T-cell (primary cell): Measurements from ENCODE around the gene APOM. TPM values are rescaled to one million over a fixed set of nuclear protein-coding genes. Genes with fewer than 3 reads are reported as not detected.
A peak's percentile ranks its signal among the peaks of the same experiment; 100 is the strongest.

Source experiments
- ATAC-seq, 4 experiments: fragments of 200-7000 bp in 3 of 4; fragments of 150-1000 bp in 1 of 4; cut with Tn5 transposase; replicated peaks in 1 of 4; 1 replicate in 3 of 4; 2 replicates in 1 of 4; pipeline ENCODE4 v1.10.0; 2021; ENCODE audit warnings: moderate library complexity in 3 of 4, mild to moderate bottlenecking in 2 of 4, moderate number of reproducible peaks in 1 of 4
- CTCF ChIA-PET, 2 donors: fragments of 300-600 bp; sonication (Branson Sonifier 250); formaldehyde crosslinking; loops; one replicate each; lab custom pipeline; 2022; ENCODE audit warnings: antibody characterized with exemption in 2 of 2; lab: Charles Lee
- POLR2A ChIA-PET, 2 donors: fragments of 300-600 bp; sonication (Branson Sonifier 250); formaldehyde crosslinking; loops; one replicate each; lab custom pipeline; 2022; ENCODE audit warnings: antibody characterized with exemption in 2 of 2; lab: Charles Lee
- DNase-seq, 35 experiments: peaks; one replicate each; pipeline versions ENCODE4 v3.0.0 to v3.0.0-alpha.2; 2013 to 2023
- H3K27ac ChIP-seq: one replicate; pipeline ENCODE4 v1.5.1; 2013; ENCODE audit warnings: low read length
- H3K27me3 ChIP-seq, 2 experiments: replicated peaks in 1 of 2; 1 replicate in 1 of 2; 2 replicates in 1 of 2; pipeline versions ENCODE4 v1.6.1 to v1.7.0; 2013; ENCODE audit warnings: low read length in 1 of 2, mixed read lengths in 1 of 2; ENCODE audit not compliant: control insufficient read depth in 2 of 2, insufficient read depth in 2 of 2; ENCODE audit errors: extremely low read depth in 1 of 2
- H3K36me3 ChIP-seq, 2 donors: 1 replicate in 1 of 2; 2 replicates in 1 of 2; pipeline versions ENCODE4 v1.6.1 to v1.7.0; 2013; ENCODE audit warnings: low read length in 1 of 2; ENCODE audit not compliant: control insufficient read depth in 2 of 2, insufficient read depth in 1 of 2; ENCODE audit errors: extremely low read depth in 1 of 2
- H3K4me1 ChIP-seq, 2 experiments: 1 replicate in 1 of 2; 2 replicates in 1 of 2; pipeline versions ENCODE4 v1.6.1 to v1.7.0; 2013; ENCODE audit warnings: low read length in 2 of 2, mixed read lengths in 1 of 2; ENCODE audit not compliant: insufficient read depth in 2 of 2, control insufficient read depth in 1 of 2; ENCODE audit errors: extremely low read depth in 1 of 2
- H3K4me3 ChIP-seq, 2 donors: 1 replicate in 1 of 2; 2 replicates in 1 of 2; pipeline versions ENCODE4 v1.5.1 to v1.7.0; 2013; ENCODE audit warnings: mild to moderate bottlenecking in 2 of 2, low read length in 1 of 2, moderate library complexity in 1 of 2; ENCODE audit not compliant: control insufficient read depth in 1 of 2; ENCODE audit errors: extremely low read depth in 1 of 2
- H3K9me3 ChIP-seq: 2 replicates; pipeline ENCODE4 v1.7.0; 2013
- H3K27ac Mint-ChIP-seq, 2 donors: one replicate each; pipeline ENCODE4 v1.8.0; 2020 to 2021; ENCODE audit warnings: mild to moderate bottlenecking in 2 of 2, mixed read lengths in 2 of 2
- H3K27me3 Mint-ChIP-seq, 2 donors: one replicate each; pipeline ENCODE4 v1.8.0; 2021 to 2022; ENCODE audit warnings: mixed read lengths in 2 of 2
- H3K36me3 Mint-ChIP-seq: one replicate; pipeline ENCODE4 v1.8.0; 2021; ENCODE audit warnings: mixed read lengths
- H3K4me1 Mint-ChIP-seq, 3 donors: one replicate each; pipeline ENCODE4 v1.8.0; 2020 to 2022; ENCODE audit warnings: mixed read lengths in 3 of 3, mild to moderate bottlenecking in 1 of 3
- H3K4me3 Mint-ChIP-seq, 3 donors: one replicate each; pipeline ENCODE4 v1.8.0; 2020 to 2022; ENCODE audit warnings: mild to moderate bottlenecking in 3 of 3, mixed read lengths in 3 of 3, moderate library complexity in 3 of 3
- H3K9me3 Mint-ChIP-seq, 3 donors: one replicate each; pipeline ENCODE4 v1.8.0; 2020 to 2022; ENCODE audit warnings: mixed read lengths in 3 of 3
- WGBS: methylation state at CpG from one replicate; pipeline ENCODE4 v1.1.5; 2013; ENCODE audit warnings: missing lambda C conversion rate; ENCODE audit not compliant: insufficient coverage; 5-methylcytosine and 5-hydroxymethylcytosine counted together
- total RNA-seq, 35 experiments: library from RNA in 6 of 35; stranded (reverse) in 6 of 35; fragments of 120-200 nt in 1 of 35; gene quantifications; one replicate each; pipeline versions ENCODE4 v1.2.1 to v1.2.4 and lab custom pipeline; 2013 to 2026

Gene APOM
- total RNA-seq (1 to 10 TPM; 1.4 to 3.6 (median 3.2) TPM), total RNA-seq (lab: John Stamatoyannopoulos, UW) (1.0 to 3.4 (median 2.0) reads per million in 29 experiments)
- 2.1 TPM for total RNA-seq (2013)

DNA sequence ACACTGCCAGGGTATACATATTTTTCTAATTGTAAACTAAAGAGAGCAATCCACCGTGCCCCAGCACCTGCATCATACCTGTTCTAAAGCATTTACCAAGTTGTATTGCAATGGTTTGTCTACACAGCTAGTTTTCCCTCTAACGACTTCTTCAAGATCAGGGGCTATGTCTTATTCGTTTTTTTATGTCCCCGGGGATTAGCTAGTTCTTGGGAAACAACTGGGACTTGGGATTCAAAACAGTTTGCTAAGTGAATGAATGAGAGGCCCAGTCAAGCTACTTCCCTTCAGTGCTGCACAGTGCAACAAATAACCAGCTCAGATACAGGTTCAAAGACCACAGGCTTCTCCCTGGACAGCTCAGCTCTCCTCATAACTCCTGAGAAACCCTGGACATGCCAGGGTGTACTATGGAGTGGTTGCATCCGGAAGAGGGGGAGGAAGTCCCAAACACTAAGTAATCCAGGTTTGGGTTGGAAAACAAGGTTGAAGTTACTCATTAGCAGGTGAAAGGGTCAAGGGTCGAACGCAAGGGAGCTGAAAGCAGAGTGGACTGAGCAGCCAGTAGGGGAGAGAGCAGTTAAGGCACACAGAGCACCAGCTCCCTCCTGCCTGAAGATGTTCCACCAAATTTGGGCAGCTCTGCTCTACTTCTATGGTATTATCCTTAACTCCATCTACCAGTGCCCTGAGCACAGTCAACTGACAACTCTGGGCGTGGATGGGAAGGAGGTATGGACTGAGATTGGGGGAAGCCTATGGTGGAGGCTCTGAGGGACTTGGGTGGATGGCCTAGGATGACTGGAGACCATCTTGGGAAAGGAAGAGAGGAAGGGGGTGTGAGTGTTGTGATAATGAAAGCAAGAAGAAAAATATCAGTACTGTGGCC is at the start of gene APOM:
APOM (plus strand) TSS at position 546 of the 889 bp plus-strand sequence; CDS start at position 619, 73 bp downstream.
- POLR2A ChIA-PET = interaction anchor here in 1 of 2 donors (0.7 to 1.9 kb wide), 2 partner anchors 8 to 62 kb away, joined by 6 to 8 read pairs; no protein-coding TSS in a partner anchor
- no peaks in the 10 kb centered on the region for H3K27me3 ChIP-seq
- Mint-ChIP-seq H3K4me1 (peaks cover 57 to 71% (median 67%) of the 10 kb centered on the region in 3 donors), H3K27ac (peak within 1 kb of the TSS; percentile 52 to 60), H3K9me3 (no peaks in the 10 kb centered on the region), H3K4me3 (peak within 1 kb of the TSS in 1 of 3 donors; percentile 44), H3K27me3 (no peaks in the 10 kb centered on the region), H3K36me3 (peaks cover 7% of the 10 kb centered on the region)
- no peak within 1 kb of the TSS for H3K27ac ChIP-seq
- WGBS = 100% methylated on average over 3 of the region's 8 CpGs
- H3K4me3 ChIP-seq = no peak within 1 kb of the TSS
- DNase-seq = no peak
- ATAC-seq = no peak
- H3K9me3 ChIP-seq = no peaks in the 10 kb centered on the region
- H3K4me1 ChIP-seq = peaks cover 20 to 59% of the 10 kb centered on the region in 2 experiments
- H3K36me3 ChIP-seq = peaks cover 0 to 34% of the 10 kb centered on the region in 2 donors
- CTCF ChIA-PET = interaction anchor here in 1 of 2 donors (0.6 kb wide), 1 partner anchor 49 kb away, joined by 4 read pairs; no protein-coding TSS in a partner anchor

DNA sequence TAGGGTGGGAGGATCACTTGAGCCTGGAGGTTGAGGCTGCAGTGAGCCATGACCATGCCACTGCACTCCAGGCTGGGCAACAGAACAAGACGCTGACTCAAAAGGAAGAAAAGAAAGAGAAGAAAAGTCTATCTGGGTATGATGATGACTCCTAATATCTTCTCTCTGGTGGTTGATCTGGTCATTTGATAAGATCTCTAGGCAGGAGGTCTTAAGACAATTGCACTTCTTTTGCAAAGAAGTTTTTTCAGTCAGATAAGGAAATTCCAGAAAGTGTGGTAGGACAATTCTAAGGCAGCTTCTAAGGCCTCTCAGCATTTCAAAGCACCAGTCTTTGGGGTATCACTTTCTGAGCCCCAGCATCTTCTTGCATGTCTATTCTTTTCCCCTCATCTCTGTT is 48.4 kb upstream of the APOM start:
- ChIA-PET POLR2A (no interaction called here), CTCF (interaction anchor here in 1 of 2 donors (0.7 kb wide), 1 partner anchor 49 kb away, joined by 4 read pairs; the partner anchor contains the start of gene APOM)
- Histone ChIP-seq H3K27ac (no peak overlapping the region), H3K9me3 (no peaks in the 10 kb centered on the region), H3K36me3 (no peaks in the 10 kb centered on the region), H3K4me3 (no peak overlapping the region), H3K4me1 (no peaks in the 10 kb centered on the region), H3K27me3 (peaks cover 0 to under 1% of the 10 kb centered on the region in 2 experiments)
- no peak overlapping the region for H3K27ac Mint-ChIP-seq
- no peaks in the 10 kb centered on the region for H3K9me3 Mint-ChIP-seq
- ATAC-seq = no peak
- H3K4me1 Mint-ChIP-seq = no peaks in the 10 kb centered on the region
- DNase-seq = no peak
- no peak overlapping the region for H3K4me3 Mint-ChIP-seq
- peaks cover 0 to 2% of the 10 kb centered on the region in 2 donors for H3K27me3 Mint-ChIP-seq
- no peaks in the 10 kb centered on the region for H3K36me3 Mint-ChIP-seq
- no CpG with 5 or more reads among the region's 1 CpG for WGBS

DNA sequence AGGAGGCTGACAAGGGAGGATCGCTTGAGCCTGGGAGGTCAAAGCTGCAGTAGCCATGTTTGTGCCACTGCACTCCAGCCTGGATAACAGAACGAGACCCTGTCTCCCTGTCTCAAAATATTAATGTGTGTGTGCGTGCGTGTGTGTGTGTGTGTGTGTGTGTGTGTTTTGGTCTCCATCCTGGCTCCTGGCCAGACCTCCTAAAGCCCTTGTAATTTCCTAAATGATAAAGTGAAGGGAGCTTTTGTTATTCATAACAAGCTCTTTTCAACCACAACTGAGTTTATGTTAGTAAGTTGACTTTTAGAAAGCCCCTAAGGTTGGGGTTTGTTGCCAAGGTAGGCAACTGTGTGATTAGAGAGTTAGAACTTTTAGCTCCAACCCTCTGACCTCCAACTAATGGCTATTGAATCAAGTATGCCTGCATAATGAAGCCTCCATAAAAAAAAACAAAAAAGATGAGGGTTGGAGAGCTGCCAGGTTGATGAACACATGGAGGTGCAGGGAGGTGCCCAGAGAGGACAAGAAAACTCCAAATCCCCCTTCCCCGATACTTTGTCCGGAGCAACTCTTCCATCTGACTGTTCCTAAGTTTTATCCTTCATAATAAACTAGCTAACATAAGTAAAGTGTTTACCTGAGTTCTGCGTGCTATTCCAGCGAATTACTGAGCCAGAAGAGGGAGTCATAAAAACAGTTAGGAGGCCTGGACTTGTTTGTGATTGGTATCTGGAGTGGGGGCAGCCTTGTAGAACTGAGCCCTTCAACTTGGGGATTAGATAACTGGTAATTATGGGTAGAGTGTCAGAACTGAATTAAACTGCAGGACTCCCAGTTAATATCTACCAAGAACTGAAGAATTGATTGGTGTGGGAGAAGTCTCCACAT is 45.9 kb upstream of the APOM start:
- Mint-ChIP-seq H3K4me1 (peaks cover 3 to 7% (median 4%) of the 10 kb centered on the region in 3 donors), H3K9me3 (no peaks in the 10 kb centered on the region), H3K27ac (no peak overlapping the region), H3K4me3 (no peak overlapping the region), H3K36me3 (no peaks in the 10 kb centered on the region), H3K27me3 (no peaks in the 10 kb centered on the region)
- H3K27ac ChIP-seq = no peak overlapping the region
- H3K4me1 ChIP-seq = peaks cover 4% of the 10 kb centered on the region in 2 experiments
- no peaks in the 10 kb centered on the region for H3K9me3 ChIP-seq
- H3K4me3 ChIP-seq = no peak overlapping the region
- ChIA-PET CTCF (interaction anchor here in 1 of 2 donors (0.6 kb wide), 2 partner anchors 58 to 311 kb away, joined by 3 to 4 read pairs; no protein-coding TSS in a partner anchor), POLR2A (no interaction called here)
- DNase-seq = no peak
- no peaks in the 10 kb centered on the region for H3K36me3 ChIP-seq
- peaks cover 0 to 2% of the 10 kb centered on the region in 2 experiments for H3K27me3 ChIP-seq
- no peak for ATAC-seq
- 100% methylated on average over 3 of the region's 8 CpGs for WGBS

DNA sequence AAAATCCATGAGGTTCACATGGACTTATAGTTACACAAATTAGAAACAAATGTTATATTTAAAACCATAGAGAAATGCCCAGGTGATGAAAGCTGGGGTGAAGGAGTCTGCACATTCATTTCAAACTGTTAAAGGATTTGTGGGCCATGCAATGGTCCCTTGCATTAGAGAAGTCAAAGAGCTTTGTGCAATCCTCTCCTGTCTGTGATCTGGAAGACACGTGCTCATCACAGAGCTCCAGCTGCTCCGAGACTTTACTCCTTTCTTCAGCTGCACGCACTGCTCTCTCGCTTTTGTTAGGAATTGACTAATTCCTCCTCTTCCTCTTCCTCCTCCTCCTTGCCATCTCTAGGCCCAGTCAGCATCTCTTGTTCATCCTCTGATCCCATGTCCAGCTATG is 44.7 kb upstream of the APOM start:
- Mint-ChIP-seq H3K9me3 (no peaks in the 10 kb centered on the region), H3K27me3 (no peaks in the 10 kb centered on the region), H3K4me3 (no peak overlapping the region), H3K36me3 (no peaks in the 10 kb centered on the region), H3K27ac (no peak overlapping the region), H3K4me1 (peaks cover 15 to 19% (median 16%) of the 10 kb centered on the region in 3 donors)
- POLR2A ChIA-PET = no interaction called here
- 90% methylated on average over 4 of the region's 4 CpGs for WGBS
- no peak for DNase-seq
- CTCF ChIA-PET = no interaction called here
- H3K9me3 ChIP-seq = no peaks in the 10 kb centered on the region
- ATAC-seq = no peak
- H3K27me3 ChIP-seq = peaks cover 0 to 2% of the 10 kb centered on the region in 2 experiments
- peaks cover 12 to 17% of the 10 kb centered on the region in 2 experiments for H3K4me1 ChIP-seq
- no peak overlapping the region for H3K4me3 ChIP-seq
- no peak overlapping the region for H3K27ac ChIP-seq
- no peaks in the 10 kb centered on the region for H3K36me3 ChIP-seq

DNA sequence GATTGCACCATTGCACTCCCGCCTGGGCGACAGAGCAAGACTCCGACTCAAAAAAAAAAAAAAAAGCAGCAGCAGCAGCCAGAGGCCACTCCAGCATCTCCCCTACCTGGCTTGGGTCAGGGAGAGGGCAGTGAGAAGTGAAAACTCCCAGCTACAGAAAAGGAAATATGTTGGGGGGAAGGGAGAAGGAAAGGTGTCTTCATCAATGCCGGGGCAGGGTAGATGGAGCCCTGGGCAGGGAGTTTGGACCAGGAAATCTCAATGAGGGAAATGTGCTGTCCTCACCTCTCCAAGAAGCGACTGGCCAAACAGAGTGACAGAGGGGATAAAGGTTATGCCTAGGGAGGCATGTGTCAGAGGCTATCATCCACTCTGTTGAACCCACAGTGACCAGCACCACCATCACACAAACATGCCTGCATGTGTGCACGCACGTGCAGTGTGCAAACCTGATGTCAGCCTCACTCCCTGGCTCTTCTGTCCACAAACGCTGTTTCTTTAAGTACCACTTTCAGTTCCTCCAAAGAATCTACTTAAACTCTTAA is 41.5 kb upstream of the APOM start:
- Histone ChIP-seq H3K9me3 (no peaks in the 10 kb centered on the region), H3K27ac (no peak overlapping the region), H3K36me3 (no peaks in the 10 kb centered on the region), H3K4me3 (no peak overlapping the region), H3K4me1 (peaks cover 23 to 27% of the 10 kb centered on the region in 2 experiments), H3K27me3 (peaks cover 0 to 2% of the 10 kb centered on the region in 2 experiments)
- Mint-ChIP-seq H3K27me3 (no peaks in the 10 kb centered on the region), H3K9me3 (no peaks in the 10 kb centered on the region), H3K27ac (peak overlapping the region in 1 of 2 donors; percentile 91), H3K36me3 (no peaks in the 10 kb centered on the region), H3K4me1 (peaks cover 26 to 35% (median 26%) of the 10 kb centered on the region in 3 donors), H3K4me3 (no peak overlapping the region)
- CTCF ChIA-PET = no interaction called here
- no peak for DNase-seq
- 92% methylated on average over 2 of the region's 8 CpGs for WGBS
- POLR2A ChIA-PET = interaction anchor here (0.5 kb wide), 2 partner anchors 48 to 146 kb away, joined by 3 to 6 read pairs; no protein-coding TSS in a partner anchor
- no peak for ATAC-seq
